ENCODE measurements around the gene TBC1D9B. TPM values are rescaled to one million over a fixed set of nuclear protein-coding genes. Genes with fewer than 3 reads are reported as not detected.

TBC1D9B gene
- total and polyA plus RNA-seq, 9 of the 15 experiments (the other 6 are each of a cell fraction or from before 2014, with no cell fraction given), result 2.9 to 59.1 (median 33.5) TPM

- no peak for TF ChIP-seq CHD7 (IDR thresholded peaks at IDR 0.05; ENCODE audit: low read depth, low read length)
- no peak for TF ChIP-seq TCFL5 (CRISPR knock-in tag; conservative IDR thresholded peaks at IDR 0.05)
- TF ChIP-seq HSF4 (CRISPR knock-in tag; IDR thresholded peaks at IDR 0.05; ENCODE audit: borderline replicate concordance), result 0 out of 2 replicates have a peak, but pooled peaks have one; percentile 59
- TF ChIP-seq PHF8 (IDR thresholded peaks at IDR 0.05; ENCODE audit: borderline replicate concordance, low read length), result peak; percentile 94
- TF ChIP-seq, protein P1, sequence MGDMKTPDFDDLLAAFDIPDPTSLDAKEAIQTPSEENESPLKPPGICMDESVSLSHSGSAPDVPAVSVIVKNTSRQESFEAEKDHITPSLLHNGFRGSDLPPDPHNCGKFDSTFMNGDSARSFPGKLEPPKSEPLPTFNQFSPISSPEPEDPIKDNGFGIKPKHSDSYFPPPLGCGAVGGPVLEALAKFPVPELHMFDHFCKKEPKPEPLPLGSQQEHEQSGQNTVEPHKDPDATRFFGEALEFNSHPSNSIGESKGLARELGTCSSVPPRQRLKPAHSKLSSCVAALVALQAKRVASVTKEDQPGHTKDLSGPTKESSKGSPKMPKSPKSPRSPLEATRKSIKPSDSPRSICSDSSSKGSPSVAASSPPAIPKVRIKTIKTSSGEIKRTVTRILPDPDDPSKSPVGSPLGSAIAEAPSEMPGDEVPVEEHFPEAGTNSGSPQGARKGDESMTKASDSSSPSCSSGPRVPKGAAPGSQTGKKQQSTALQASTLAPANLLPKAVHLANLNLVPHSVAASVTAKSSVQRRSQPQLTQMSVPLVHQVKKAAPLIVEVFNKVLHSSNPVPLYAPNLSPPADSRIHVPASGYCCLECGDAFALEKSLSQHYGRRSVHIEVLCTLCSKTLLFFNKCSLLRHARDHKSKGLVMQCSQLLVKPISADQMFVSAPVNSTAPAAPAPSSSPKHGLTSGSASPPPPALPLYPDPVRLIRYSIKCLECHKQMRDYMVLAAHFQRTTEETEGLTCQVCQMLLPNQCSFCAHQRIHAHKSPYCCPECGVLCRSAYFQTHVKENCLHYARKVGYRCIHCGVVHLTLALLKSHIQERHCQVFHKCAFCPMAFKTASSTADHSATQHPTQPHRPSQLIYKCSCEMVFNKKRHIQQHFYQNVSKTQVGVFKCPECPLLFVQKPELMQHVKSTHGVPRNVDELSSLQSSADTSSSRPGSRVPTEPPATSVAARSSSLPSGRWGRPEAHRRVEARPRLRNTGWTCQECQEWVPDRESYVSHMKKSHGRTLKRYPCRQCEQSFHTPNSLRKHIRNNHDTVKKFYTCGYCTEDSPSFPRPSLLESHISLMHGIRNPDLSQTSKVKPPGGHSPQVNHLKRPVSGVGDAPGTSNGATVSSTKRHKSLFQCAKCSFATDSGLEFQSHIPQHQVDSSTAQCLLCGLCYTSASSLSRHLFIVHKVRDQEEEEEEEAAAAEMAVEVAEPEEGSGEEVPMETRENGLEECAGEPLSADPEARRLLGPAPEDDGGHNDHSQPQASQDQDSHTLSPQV (IDR thresholded peaks at IDR 0.05), result peak; percentile 77; the same call in 1 of the 2 replicates
- no peak for TF ChIP-seq LCOR (CRISPR knock-in tag; IDR thresholded peaks at IDR 0.05)
- TF ChIP-seq JUNB (CRISPR knock-in tag; conservative IDR thresholded peaks at IDR 0.05), result no peak
- TF ChIP-seq GTF2F1 (IDR thresholded peaks at IDR 0.05; ENCODE audit: low read depth, low read length), result peak; percentile 79; the same call in 1 of the 2 replicates
- TF ChIP-seq TFAM (CRISPR knock-in tag; conservative IDR thresholded peaks at IDR 0.05), result no peak
Measured at GRCh38 chr5:179820483-179821297, 87.0 kb downstream of the TBC1D9B start, which contains the start of gene SQSTM1 (continued).

Measured in K562 (cell line).